ENCODE data around the gene LIMA1. TPM values are rescaled to one million over a fixed set of nuclear protein-coding genes. Genes with fewer than 3 reads are reported as not detected.

The LIMA1 gene
- total RNA-seq, 6 donors from 2014 or later, result 55.2 to 126 (median 68.8) TPM

DNA sequence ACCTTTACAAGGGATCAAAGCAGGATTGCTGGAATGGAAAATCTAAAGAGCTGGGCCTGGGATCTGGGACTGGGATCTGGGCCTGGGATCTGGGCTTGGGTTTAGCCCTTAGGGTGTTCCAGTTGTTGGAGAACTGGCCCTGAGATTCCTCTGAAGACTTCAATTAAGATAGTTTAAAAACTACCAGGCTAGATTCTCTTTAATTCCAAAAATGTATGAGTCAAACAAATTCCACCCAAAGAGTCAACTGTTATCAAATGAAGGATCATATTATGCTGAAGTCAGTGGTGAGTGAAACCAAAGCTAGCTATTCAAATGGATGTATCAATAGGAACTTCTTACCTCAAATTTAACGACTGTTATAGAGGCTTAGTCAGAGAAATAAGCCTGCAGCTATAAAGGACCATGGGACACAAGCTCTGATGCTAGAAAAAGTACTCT lies 40.5 kb downstream of the LIMA1 start:
- Histone ChIP-seq H3K4me3 (no peak overlapping the region), H3K27ac (peak overlapping the region; percentile 70 to 79 (median 76)), H3K36me3 (peaks cover 0 to 25% (median 3%) of the 10 kb centered on the region in 4 donors), H3K27me3 (no peaks in the 10 kb centered on the region), H3K9me3 (no peaks in the 10 kb centered on the region), H3K4me1 (peaks cover 31 to 42% (median 40%) of the 10 kb centered on the region in 4 donors)
- DNase-seq, result no peak
- 73 to 88% methylated on average over 1 of the region's 1 CpG for WGBS, 2 donors
- peak in 1 of 2 donors; percentile 31 for ATAC-seq (ENCODE audit: low FRiP score in 2 of 2)
- TF ChIP-seq POLR2AphosphoS5 (IDR thresholded peaks at IDR 0.05) (no peak), POLR2A (IDR thresholded peaks at IDR 0.05) (no peak), EP300 (IDR thresholded peaks at IDR 0.05) (no peak)
- TF ChIP-seq, protein P1, sequence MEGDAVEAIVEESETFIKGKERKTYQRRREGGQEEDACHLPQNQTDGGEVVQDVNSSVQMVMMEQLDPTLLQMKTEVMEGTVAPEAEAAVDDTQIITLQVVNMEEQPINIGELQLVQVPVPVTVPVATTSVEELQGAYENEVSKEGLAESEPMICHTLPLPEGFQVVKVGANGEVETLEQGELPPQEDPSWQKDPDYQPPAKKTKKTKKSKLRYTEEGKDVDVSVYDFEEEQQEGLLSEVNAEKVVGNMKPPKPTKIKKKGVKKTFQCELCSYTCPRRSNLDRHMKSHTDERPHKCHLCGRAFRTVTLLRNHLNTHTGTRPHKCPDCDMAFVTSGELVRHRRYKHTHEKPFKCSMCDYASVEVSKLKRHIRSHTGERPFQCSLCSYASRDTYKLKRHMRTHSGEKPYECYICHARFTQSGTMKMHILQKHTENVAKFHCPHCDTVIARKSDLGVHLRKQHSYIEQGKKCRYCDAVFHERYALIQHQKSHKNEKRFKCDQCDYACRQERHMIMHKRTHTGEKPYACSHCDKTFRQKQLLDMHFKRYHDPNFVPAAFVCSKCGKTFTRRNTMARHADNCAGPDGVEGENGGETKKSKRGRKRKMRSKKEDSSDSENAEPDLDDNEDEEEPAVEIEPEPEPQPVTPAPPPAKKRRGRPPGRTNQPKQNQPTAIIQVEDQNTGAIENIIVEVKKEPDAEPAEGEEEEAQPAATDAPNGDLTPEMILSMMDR (IDR thresholded peaks at IDR 0.05), result no peak

DNA sequence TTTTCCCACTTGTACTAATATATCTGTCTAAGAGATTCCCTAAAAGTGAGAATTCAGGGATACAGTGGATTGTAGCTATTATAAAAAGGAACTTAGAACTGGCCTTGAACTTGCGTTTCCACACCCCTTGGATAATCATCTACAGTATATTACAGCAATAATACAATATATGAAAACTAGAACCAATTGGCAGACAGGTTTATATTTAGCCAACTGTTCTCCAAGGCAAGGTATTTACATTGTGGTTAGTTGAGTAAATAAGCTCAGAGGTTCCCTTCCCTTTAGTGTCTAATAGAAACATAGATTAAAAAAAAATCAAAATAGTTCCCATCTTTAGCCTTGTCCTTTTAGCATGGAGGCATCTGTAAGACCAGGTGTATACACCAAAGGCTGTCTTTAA lies 42.1 kb downstream of the LIMA1 start:
- ATAC-seq (ENCODE audit: low FRiP score in 2 of 2), result peak in 1 of 2 donors; percentile 18

DNA sequence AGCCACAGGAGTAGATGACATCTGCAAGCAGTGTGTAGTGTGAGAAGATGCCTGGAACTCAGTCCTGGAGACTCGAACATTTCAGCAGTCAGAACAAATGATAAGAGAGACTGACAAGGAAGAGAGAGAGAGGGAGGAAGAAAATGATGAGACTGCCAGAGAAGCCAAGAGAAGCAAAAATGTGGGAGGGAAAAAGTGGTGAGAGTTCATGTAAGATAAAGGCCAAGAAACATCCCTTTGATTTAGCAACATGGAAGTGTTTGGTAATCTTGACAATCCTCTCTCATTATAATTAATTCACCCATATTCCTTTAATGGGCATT lies 42.6 kb downstream of the LIMA1 start:
- no peaks in the 10 kb centered on the region for H3K27me3 ChIP-seq

More for the DNA sequence above, 42.1 kb downstream of the LIMA1 start:
- no peak for DNase-seq
- Histone ChIP-seq H3K27me3 (no peaks in the 10 kb centered on the region), H3K27ac (peak overlapping the region; percentile 68 to 77 (median 72)), H3K4me1 (peaks cover 28 to 40% (median 35%) of the 10 kb centered on the region in 4 donors), H3K9me3 (no peaks in the 10 kb centered on the region), H3K4me3 (no peak overlapping the region), H3K36me3 (peaks cover 0 to 24% (median 2%) of the 10 kb centered on the region in 4 donors)
- no peak for TF ChIP-seq POLR2AphosphoS5 (IDR thresholded peaks at IDR 0.05)
- TF ChIP-seq EP300 (IDR thresholded peaks at IDR 0.05), result no peak
- no peak for TF ChIP-seq POLR2A (IDR thresholded peaks at IDR 0.05)
- TF ChIP-seq, protein P1 (IDR thresholded peaks at IDR 0.05), result no peak
- WGBS, 2 donors, result 59 to 63% methylated on average over 1 of the region's 1 CpG

DNA sequence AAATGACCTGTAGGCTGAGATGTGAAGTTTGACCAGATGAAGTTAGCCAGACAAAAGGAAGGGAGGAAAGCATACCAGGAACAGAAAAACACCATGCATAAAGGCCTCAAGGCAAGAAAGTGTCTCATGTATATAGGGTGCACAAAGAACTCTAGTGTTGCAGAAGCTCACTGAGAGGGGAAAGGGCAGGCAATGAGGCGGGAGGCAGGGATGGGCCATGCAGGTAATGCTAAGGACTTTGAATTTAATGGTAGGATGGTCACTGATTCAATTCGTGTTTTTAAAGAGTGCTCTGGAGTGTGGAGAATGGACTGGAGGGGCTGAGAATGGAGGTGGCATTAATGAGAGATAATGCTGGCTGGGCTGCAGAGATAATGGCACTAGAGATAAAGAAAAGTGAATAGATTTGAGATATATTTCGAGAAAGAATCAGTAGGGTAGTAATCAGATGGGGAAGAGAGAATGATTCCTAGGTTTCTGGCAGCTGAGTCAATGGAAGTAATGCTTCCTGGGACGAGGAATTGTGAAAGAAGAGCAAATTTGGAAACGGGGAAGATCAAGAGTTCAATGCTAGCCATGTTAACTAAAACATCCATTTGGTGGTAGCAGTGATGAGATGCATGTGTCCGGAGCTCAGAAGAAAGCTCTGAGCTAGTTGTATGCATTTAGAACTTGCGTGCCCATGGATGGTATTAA lies 43.1 kb downstream of the LIMA1 start:
- Histone ChIP-seq H3K27me3 (no peaks in the 10 kb centered on the region), H3K9me3 (no peaks in the 10 kb centered on the region), H3K4me1 (peaks cover 28 to 40% (median 35%) of the 10 kb centered on the region in 4 donors), H3K27ac (peak overlapping the region; percentile 54 to 77 (median 72)), H3K36me3 (peaks cover 0 to 21% (median 2%) of the 10 kb centered on the region in 4 donors), H3K4me3 (no peak overlapping the region)
- DNase-seq (no peak), ATAC-seq (ENCODE audit: low FRiP score in 2 of 2) (no peak)
- WGBS, 2 donors, result 81 to 83% methylated on average over 7 of the region's 7 CpGs
- no peak for TF ChIP-seq POLR2AphosphoS5 (IDR thresholded peaks at IDR 0.05)
- TF ChIP-seq, protein P1 (IDR thresholded peaks at IDR 0.05), result no peak
- no peak for TF ChIP-seq EP300 (IDR thresholded peaks at IDR 0.05)
- no peak for TF ChIP-seq POLR2A (IDR thresholded peaks at IDR 0.05)

More for the DNA sequence above, 42.6 kb downstream of the LIMA1 start:
- Histone ChIP-seq H3K27ac (peak overlapping the region; percentile 54 to 77 (median 72)), H3K9me3 (no peaks in the 10 kb centered on the region), H3K4me3 (no peak overlapping the region), H3K36me3 (peaks cover 0 to 21% (median 2%) of the 10 kb centered on the region in 4 donors), H3K4me1 (peaks cover 28 to 40% (median 35%) of the 10 kb centered on the region in 4 donors)
- ATAC-seq (ENCODE audit: low FRiP score in 2 of 2) (peak in 1 of 2 donors; percentile 15), DNase-seq (no peak)
- TF ChIP-seq, protein P1 (IDR thresholded peaks at IDR 0.05), result no peak
- TF ChIP-seq POLR2A (IDR thresholded peaks at IDR 0.05) (no peak), POLR2AphosphoS5 (IDR thresholded peaks at IDR 0.05) (no peak), EP300 (IDR thresholded peaks at IDR 0.05) (no peak)
- 56 to 77% methylated on average over 1 of the region's 1 CpG for WGBS, 2 donors
